ENCODE data around the gene PLVAP.

Gene PLVAP

GRCh38 chr19:17376935-17377600 lies at the start of gene PLVAP:
TSS of gene PLVAP (minus strand) at chr19:17377342. CDS start at chr19:17377288, 54 bp downstream.
- no peak for DNase-seq
- no peak for ATAC-seq

GRCh38 chr19:17424743-17425365 lies 47.7 kb upstream of the PLVAP start:
- peak overlapping the region in 1 of 2 donors; percentile 37 for H3K4me3 Mint-ChIP-seq
- H3K4me1 Mint-ChIP-seq: peaks cover 28% of the 10 kb centered on the region
- H3K9me3 Mint-ChIP-seq: no peaks in the 10 kb centered on the region
- peak overlapping the region in 1 of 2 donors; percentile 68 for H3K27ac Mint-ChIP-seq
- no peaks in the 10 kb centered on the region for H3K27me3 Mint-ChIP-seq
- ATAC-seq: peak; percentile 48
- DNase-seq: peak in 1 of 2 donors; percentile 28

More at GRCh38 chr19:17376935-17377600, at the start of gene PLVAP:
- H3K4me1 Mint-ChIP-seq: peaks cover 12% of the 10 kb centered on the region
- H3K9me3 Mint-ChIP-seq: no peaks in the 10 kb centered on the region
- peaks cover 27% of the 10 kb centered on the region for H3K27me3 Mint-ChIP-seq
- H3K27ac Mint-ChIP-seq: peak within 1 kb of the TSS in 1 of 2 donors; percentile 52
- no peak within 1 kb of the TSS for H3K4me3 Mint-ChIP-seq

- DNase-seq (no peak), ATAC-seq (no peak)
- peaks cover 39% of the 10 kb centered on the region for H3K4me1 Mint-ChIP-seq
- no peaks in the 10 kb centered on the region for H3K27me3 Mint-ChIP-seq
- H3K4me3 Mint-ChIP-seq: no peak overlapping the region
- H3K9me3 Mint-ChIP-seq: no peaks in the 10 kb centered on the region
- no peak overlapping the region for H3K27ac Mint-ChIP-seq
Measured at GRCh38 chr19:17423429-17424208, 46.5 kb upstream of the PLVAP start.

GRCh38 chr19:17421942-17422341 lies 44.8 kb upstream of the PLVAP start:
- H3K27ac Mint-ChIP-seq: no peak overlapping the region
- ATAC-seq: no peak
- no peak for DNase-seq
- H3K4me3 Mint-ChIP-seq: no peak overlapping the region
- H3K9me3 Mint-ChIP-seq: no peaks in the 10 kb centered on the region
- H3K27me3 Mint-ChIP-seq: no peaks in the 10 kb centered on the region
- H3K4me1 Mint-ChIP-seq: peaks cover 40% of the 10 kb centered on the region

GRCh38 chr19:17420475-17420924 lies 43.4 kb upstream of the PLVAP start:
- Mint-ChIP-seq H3K9me3 (no peaks in the 10 kb centered on the region), H3K27ac (peak overlapping the region; percentile 5 to 83), H3K4me1 (peaks cover 40% of the 10 kb centered on the region), H3K4me3 (peak overlapping the region; percentile 96 to 97), H3K27me3 (no peaks in the 10 kb centered on the region)
- ATAC-seq: peak; percentile 46
- DNase-seq: peak in 1 of 2 donors; percentile 44

- Mint-ChIP-seq H3K4me3 (peak within 1 kb of the TSS; percentile 96 to 97), H3K9me3 (no peaks in the 10 kb centered on the region), H3K27ac (peak within 1 kb of the TSS; percentile 74 to 97), H3K4me1 (peaks cover 34% of the 10 kb centered on the region), H3K27me3 (no peaks in the 10 kb centered on the region)
- ATAC-seq (peak; percentile 95), DNase-seq (peak; percentile 91 to 96)
Measured at GRCh38 chr19:17419621-17420474, 42.7 kb upstream of the PLVAP start, which contains the start of gene MVB12A. TSS of gene MVB12A (plus strand) at chr19:17420047. CDS start at chr19:17420136, 89 bp downstream.

GRCh38 chr19:17419154-17419620 lies 42.0 kb upstream of the PLVAP start:
- Mint-ChIP-seq H3K27ac (peak overlapping the region; percentile 74 to 97), H3K27me3 (no peaks in the 10 kb centered on the region), H3K4me3 (peak overlapping the region; percentile 96 to 97), H3K4me1 (peaks cover 28% of the 10 kb centered on the region), H3K9me3 (no peaks in the 10 kb centered on the region)
- ATAC-seq (no peak), DNase-seq (no peak)

GRCh38 chr19:17418710-17419109 lies 41.6 kb upstream of the PLVAP start:
- H3K4me1 Mint-ChIP-seq: peaks cover 23% of the 10 kb centered on the region
- H3K4me3 Mint-ChIP-seq: peak overlapping the region; percentile 96 to 97
- H3K27ac Mint-ChIP-seq: peak overlapping the region in 1 of 2 donors; percentile 72
- DNase-seq (no peak), ATAC-seq (no peak)
- H3K9me3 Mint-ChIP-seq: no peaks in the 10 kb centered on the region
- no peaks in the 10 kb centered on the region for H3K27me3 Mint-ChIP-seq

- Mint-ChIP-seq H3K9me3 (no peaks in the 10 kb centered on the region), H3K4me3 (no peak overlapping the region), H3K27me3 (no peaks in the 10 kb centered on the region), H3K27ac (peak overlapping the region in 1 of 2 donors; percentile 63), H3K4me1 (peaks cover 29% of the 10 kb centered on the region)
- DNase-seq: no peak
- no peak for ATAC-seq
Measured at GRCh38 chr19:17415121-17415520, 38.0 kb upstream of the PLVAP start.

- H3K9me3 Mint-ChIP-seq: no peaks in the 10 kb centered on the region
- H3K4me3 Mint-ChIP-seq: no peak overlapping the region
- no peak for ATAC-seq
Measured at GRCh38 chr19:17414097-17414496, 37.0 kb upstream of the PLVAP start.

GRCh38 chr19:17411801-17412200 lies 34.7 kb upstream of the PLVAP start:
- Mint-ChIP-seq H3K27me3 (no peaks in the 10 kb centered on the region), H3K9me3 (no peaks in the 10 kb centered on the region), H3K27ac (no peak overlapping the region), H3K4me3 (no peak overlapping the region), H3K4me1 (peaks cover 28% of the 10 kb centered on the region)
- DNase-seq (no peak), ATAC-seq (no peak)

More at GRCh38 chr19:17414097-17414496, 37.0 kb upstream of the PLVAP start:
- H3K27ac Mint-ChIP-seq: no peak overlapping the region
- peaks cover 23% of the 10 kb centered on the region for H3K4me1 Mint-ChIP-seq
- H3K27me3 Mint-ChIP-seq: no peaks in the 10 kb centered on the region
- no peak for DNase-seq

- peaks cover 40% of the 10 kb centered on the region for H3K4me1 Mint-ChIP-seq
- no peaks in the 10 kb centered on the region for H3K9me3 Mint-ChIP-seq
- H3K4me3 Mint-ChIP-seq: no peak overlapping the region
- H3K27ac Mint-ChIP-seq: peak overlapping the region in 1 of 2 donors; percentile 33
- no peaks in the 10 kb centered on the region for H3K27me3 Mint-ChIP-seq
- DNase-seq (no peak), ATAC-seq (no peak)
Measured at GRCh38 chr19:17409990-17410389, 32.8 kb upstream of the PLVAP start.

GRCh38 chr19:17406887-17407196 lies 29.7 kb upstream of the PLVAP start:
- no peak for ATAC-seq
- DNase-seq: no peak
- Mint-ChIP-seq H3K27ac (peak overlapping the region; percentile 55 to 98), H3K27me3 (no peaks in the 10 kb centered on the region), H3K4me3 (peak overlapping the region; percentile 87 to 92), H3K4me1 (peaks cover 50% of the 10 kb centered on the region), H3K9me3 (no peaks in the 10 kb centered on the region)

- Mint-ChIP-seq H3K4me1 (peaks cover 44% of the 10 kb centered on the region), H3K9me3 (no peaks in the 10 kb centered on the region), H3K27ac (peak overlapping the region; percentile 98), H3K4me3 (peak overlapping the region; percentile 87 to 92), H3K27me3 (no peaks in the 10 kb centered on the region)
- ATAC-seq: peak; percentile 62
- DNase-seq: peak; percentile 33 to 79
Measured at GRCh38 chr19:17406046-17406886, 29.1 kb upstream of the PLVAP start.

All from stimulated activated naive CD8-positive, alpha-beta T cell treated with anti-CD3 and anti-CD28 coated beads, Interleukin-15, amount 100 ng/mL, for 72 hours (primary cell).